Measurements from ENCODE around the gene XBP1. TPM values are rescaled to one million over a fixed set of nuclear protein-coding genes. Genes with fewer than 3 reads are reported as not detected.

XBP1 gene
- total and polyA plus RNA-seq, 2 of the 13 experiments (the other 11 are each of a cell fraction or from before 2014, with no cell fraction given) = 416 to 427 TPM

DNA sequence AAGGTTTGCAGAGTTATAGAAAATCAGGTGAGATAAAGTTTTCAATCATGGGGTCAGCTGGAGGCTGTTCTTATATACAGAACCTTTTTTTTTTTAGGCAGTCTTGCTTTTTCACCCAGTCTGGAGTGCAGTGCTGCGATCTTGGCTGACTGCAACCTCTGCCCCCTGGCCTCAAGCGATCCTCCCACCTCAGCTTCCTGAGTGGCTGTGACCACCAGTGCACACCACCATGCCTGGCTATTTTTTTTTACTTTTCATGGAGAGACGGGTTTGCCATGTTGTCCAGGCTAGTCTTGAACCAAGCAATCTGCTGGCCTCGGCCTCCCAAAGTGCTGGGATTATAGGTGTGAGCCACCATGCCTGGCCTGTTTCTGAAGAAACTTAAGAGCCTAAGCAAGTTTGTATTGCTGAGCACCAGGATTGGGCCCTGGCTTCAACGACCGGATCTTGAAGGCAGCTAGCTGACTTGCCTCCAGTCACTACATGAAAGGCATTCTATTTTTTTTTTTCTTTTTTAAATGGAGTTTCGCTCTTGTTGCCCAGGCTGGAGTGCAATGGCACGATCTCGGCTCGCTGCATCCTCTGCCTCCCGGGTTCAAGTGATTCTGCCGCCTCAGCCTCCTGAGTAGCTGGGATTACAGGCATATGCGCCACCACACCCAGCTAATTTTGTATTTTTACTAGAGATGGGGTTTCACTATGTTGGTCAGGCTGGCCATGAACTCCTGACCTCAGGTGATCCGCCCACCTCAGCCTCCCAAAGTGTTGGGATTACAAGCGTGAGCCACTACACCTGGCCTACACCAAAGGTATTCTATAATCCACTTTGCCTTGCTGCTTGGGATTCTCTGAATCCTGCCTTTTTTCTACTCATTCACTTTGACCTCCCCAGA lies 7.6 kb downstream of the XBP1 start (continued):
- TF ChIP-seq HMGXB4 (CRISPR knock-in tag; IDR thresholded peaks at IDR 0.05; ENCODE audit: borderline replicate concordance in 1 of 2, low read depth in 1 of 2) = no peak
- no peak for TF ChIP-seq TCF7L2 (IDR thresholded peaks at IDR 0.05; ENCODE audit: low read depth, low read length)
- TF ChIP-seq SAFB2 (CRISPR knock-in tag; IDR thresholded peaks at IDR 0.05; ENCODE audit: borderline replicate concordance, low read depth) = no peak
- TF ChIP-seq FLYWCH1 (CRISPR knock-in tag; IDR thresholded peaks at IDR 0.05) = 0 out of 2 replicates have a peak, but pooled peaks have one; percentile 23
- 0 out of 2 replicates have a peak, but pooled peaks have one; percentile 42 for TF ChIP-seq ZNF564 (CRISPR knock-in tag; IDR thresholded peaks at IDR 0.05)
- no peak for TF ChIP-seq ZNF282 (IDR thresholded peaks at IDR 0.05; ENCODE audit: partially characterized antibody)
- TF ChIP-seq ZNF549 (CRISPR knock-in tag; IDR thresholded peaks at IDR 0.05) = no peak
- no peak for TF ChIP-seq SRSF4 (IDR thresholded peaks at IDR 0.05; ENCODE audit: low read depth, low read length, poor library complexity, severe bottlenecking)
- TF ChIP-seq TRIM22 (IDR thresholded peaks at IDR 0.05) = no peak
- no peak for TF ChIP-seq GLMP (CRISPR knock-in tag; IDR thresholded peaks at IDR 0.05; ENCODE audit: borderline replicate concordance)
- TF ChIP-seq DDIT3 (CRISPR knock-in tag; IDR thresholded peaks at IDR 0.05) = no peak
- peak; percentile 56 for TF ChIP-seq BCL6 (CRISPR knock-in tag; IDR thresholded peaks at IDR 0.05)
- TF ChIP-seq ARID2 (CRISPR knock-in tag; IDR thresholded peaks at IDR 0.05; ENCODE audit: borderline replicate concordance) = no peak
- TF ChIP-seq MLLT10 (CRISPR knock-in tag; IDR thresholded peaks at IDR 0.05) = no peak
- TF ChIP-seq MIXL1 (CRISPR knock-in tag; IDR thresholded peaks at IDR 0.05) = 0 out of 2 replicates have a peak, but pooled peaks have one; percentile 8
- TF ChIP-seq ZNF552 (CRISPR knock-in tag; IDR thresholded peaks at IDR 0.05; ENCODE audit: borderline replicate concordance) = no peak
- no peak for TF ChIP-seq ZNF556 (CRISPR knock-in tag; IDR thresholded peaks at IDR 0.05; ENCODE audit: borderline replicate concordance)
- TF ChIP-seq NFYB (CRISPR knock-in tag; IDR thresholded peaks at IDR 0.05) = no peak
- 0 out of 2 replicates have a peak, but pooled peaks have one; percentile 29 for TF ChIP-seq MTF1 (CRISPR knock-in tag; IDR thresholded peaks at IDR 0.05)
- no peak for TF ChIP-seq TBL1XR1 (IDR thresholded peaks at IDR 0.05; ENCODE audit: borderline replicate concordance, low read length, partially characterized antibody)
- TF ChIP-seq SOX13 (IDR thresholded peaks at IDR 0.05) = no peak
- peak in 1 of 2 experiments; percentile 46; a peak in 1 of 4 replicates for TF ChIP-seq SOX13 (CRISPR knock-in tag; conservative IDR thresholded peaks at IDR 0.05 in 1 of 2, IDR thresholded peaks at IDR 0.05 in 1 of 2)
- TF ChIP-seq SRSF1 (optimal IDR thresholded peaks at IDR 0.05; ENCODE audit: low read depth, low read length) = peak; percentile 32
- no peak for TF ChIP-seq WIZ (CRISPR knock-in tag; IDR thresholded peaks at IDR 0.05)
- TF ChIP-seq SALL2 (CRISPR knock-in tag; IDR thresholded peaks at IDR 0.05) = no peak

Measured in HepG2 (cell line).